GM06990 (cell line): ENCODE measurements around the gene ZSCAN30.
"Not testable (repeated sequence)": the region's sequence is repeated elsewhere in the genome, so short reads cannot be mapped to it uniquely, and the experiment has no call there.

Experiments
- DNase-seq: peaks from one replicate; pipeline ENCODE4 v3.0.0-alpha.2; 2011; ENCODE audit not compliant: insufficient read length; ENCODE audit errors: extremely low read depth
- H3K27me3 ChIP-seq: replicated peaks from 2 replicates; pipeline ENCODE4 v1.6.0; 2011; ENCODE audit warnings: low read length; ENCODE audit not compliant: control insufficient read depth, insufficient read depth
- H3K36me3 ChIP-seq: 2 replicates; pipeline ENCODE4 v1.5.1; 2011; ENCODE audit warnings: low read length; ENCODE audit not compliant: control insufficient read depth, insufficient read depth
- H3K4me3 ChIP-seq: replicated peaks from 2 replicates; pipeline ENCODE4 v1.5.1; 2011; ENCODE audit warnings: low read depth, mild to moderate bottlenecking, control low read depth, low read length
- CTCF ChIP-seq: IDR thresholded peaks from 2 replicates; pipeline ENCODE4 v1.5.1; 2011; ENCODE audit warnings: low read length, control low read depth, mild to moderate bottlenecking, inconsistent platforms; ENCODE audit not compliant: insufficient read depth, poor library complexity, severe bottlenecking

Gene ZSCAN30

GRCh38 chr18:35227254-35227653, 62.8 kb downstream of the ZSCAN30 start:
- no peaks in the 10 kb centered on the region for H3K36me3 ChIP-seq
- no peak for TF ChIP-seq CTCF
- no peak overlapping the region for H3K4me3 ChIP-seq
- no peaks in the 10 kb centered on the region for H3K27me3 ChIP-seq
- no peak for DNase-seq

GRCh38 chr18:35223797-35224196, 66.2 kb downstream of the ZSCAN30 start:
- H3K36me3 ChIP-seq: no peaks in the 10 kb centered on the region
- H3K4me3 ChIP-seq: no peak overlapping the region
- no peaks in the 10 kb centered on the region for H3K27me3 ChIP-seq
- TF ChIP-seq CTCF: no peak
- DNase-seq: no peak

GRCh38 chr18:35220424-35220823, 69.6 kb downstream of the ZSCAN30 start:
- H3K36me3 ChIP-seq: no peaks in the 10 kb centered on the region
- TF ChIP-seq CTCF: no peak
- H3K27me3 ChIP-seq: no peaks in the 10 kb centered on the region
- no peak overlapping the region for H3K4me3 ChIP-seq
- DNase-seq: no peak

GRCh38 chr18:35219331-35219730, 70.7 kb downstream of the ZSCAN30 start:
- H3K4me3 ChIP-seq, DNase-seq, H3K36me3 ChIP-seq, H3K27me3 ChIP-seq: not testable (repeated sequence)

- DNase-seq, H3K4me3 ChIP-seq, H3K27me3 ChIP-seq, H3K36me3 ChIP-seq: not testable (repeated sequence)
Measured at GRCh38 chr18:35216611-35217010, 73.4 kb downstream of the ZSCAN30 start.

- no peak overlapping the region for H3K4me3 ChIP-seq
- H3K36me3 ChIP-seq: no peaks in the 10 kb centered on the region
- TF ChIP-seq CTCF: no peak
- no peak for DNase-seq
- no peaks in the 10 kb centered on the region for H3K27me3 ChIP-seq
Measured at GRCh38 chr18:35215026-35215425, 75.0 kb downstream of the ZSCAN30 start.

- H3K27me3 ChIP-seq, DNase-seq, H3K36me3 ChIP-seq, H3K4me3 ChIP-seq: not testable (repeated sequence)
Measured at GRCh38 chr18:35205746-35206458, 84.1 kb downstream of the ZSCAN30 start.
